Adrenal gland (tissue), 12 donors: Measurements from ENCODE around the gene OLA1. TPM values are rescaled to one million over a fixed set of nuclear protein-coding genes. Genes with fewer than 3 reads are reported as not detected.

Experiments
- DNase-seq, 7 donors: peaks; one replicate each; pipeline ENCODE4 v3.0.0-alpha.2; 2019 to 2020
- H3K27ac ChIP-seq, 5 donors: fragments of 200-600 bp; sonication (generic) in 4 of 5; 1 replicate in 3 of 5; 2 replicates in 2 of 5; pipeline versions ENCODE4 v1.5.1 to v1.8.0; 2016 to 2020; ENCODE audit warnings: mild to moderate bottlenecking in 1 of 5
- H3K27me3 ChIP-seq: fragments of 200-600 bp; 2 replicates; pipeline ENCODE4 v1.8.0; 2021
- H3K36me3 ChIP-seq, 2 donors: fragments of 200-600 bp; replicated peaks in 1 of 2; 1 replicate in 1 of 2; 2 replicates in 1 of 2; pipeline versions ENCODE4 v1.5.1 to v1.8.0; 2018 to 2022
- H3K4me1 ChIP-seq, 2 donors: fragments of 200-600 bp; replicated peaks in 1 of 2; 1 replicate in 1 of 2; 2 replicates in 1 of 2; pipeline versions ENCODE4 v1.5.1 to v1.8.0; 2018 to 2021
- H3K4me3 ChIP-seq, 4 donors: fragments of 200-600 bp; sonication (generic) in 3 of 4; one replicate each; pipeline ENCODE4 v1.5.1; 2016 to 2018
- H3K9me3 ChIP-seq, 3 donors: fragments of 200-600 bp; sonication (generic) in 1 of 3; replicated peaks in 1 of 3; 1 replicate in 2 of 3; 2 replicates in 1 of 3; pipeline versions ENCODE4 v1.5.1 to v1.8.0; 2016 to 2021
- CTCF ChIP-seq, 6 experiments: fragments of 450-650 bp in 4 of 6; fragments of 200-600 bp in 2 of 6; sonication (generic) in 1 of 6; IDR thresholded peaks; 1 replicate in 5 of 6; 2 replicates in 1 of 6; pipeline versions ENCODE4 v1.5.1 to v1.8.0; 2016 to 2021; ENCODE audit warnings: antibody characterized with exemption in 6 of 6, mild to moderate bottlenecking in 2 of 6, moderate library complexity in 1 of 6
- POLR2A ChIP-seq, 2 donors: fragments of 450-650 bp; IDR thresholded peaks; one replicate each; pipeline ENCODE4 v1.6.1; 2017; ENCODE audit warnings: antibody characterized with exemption in 2 of 2, mild to moderate bottlenecking in 2 of 2, moderate library complexity in 1 of 2
- WGBS, 4 donors: extraction: QIAGEN DNeasy Blood & Tissue Kit in 2 of 4; methylation state at CpG; one replicate each; pipeline versions ENCODE4 v1.1.5 to v1.1.7; 2013 to 2017; 5-methylcytosine and 5-hydroxymethylcytosine counted together
- intact Hi-C, 2 donors: fragments of 100-400 bp; cut with DNase I; formaldehyde crosslinking; loops; one replicate each; pipeline versions ENCODE4 v1.14.1 to v1.15.0; 2022 to 2023
- polyA plus RNA-seq, 3 donors: library from polyadenylated mRNA; stranded (reverse); fragments of 200-250 nt in 2 of 3; fragments of 350-450 nt in 1 of 3; fragmentation: Illumina TruSeq in 1 of 3; extraction: RNeasy Lipid Tissue Mini Kit (QIAGEN cat#74804) in 1 of 3; gene quantifications; one replicate each; pipeline ENCODE4 v1.2.3, GENCODE V29; 2013 to 2014
- total RNA-seq, 9 donors: library from RNA; depleted of rRNA in 4 of 9; stranded (reverse); fragments of >200 nt in 4 of 9; fragments of 120-200 nt in 1 of 9; fragmentation: NEBNext Ultra II Directional in 1 of 9; extraction: Animal tissue kit (Norgen Biotek cat#: 25700) in 1 of 9; gene quantifications; one replicate each; pipeline versions ENCODE4 v1.1.0 to v1.2.4, GENCODE V29; 2013 to 2023
- donor health status: healthy with polysubstance abuse.
- donor health status: Bipolar disorder and iron deficiency.
- donor health status: DM: yes; HTN: yes; CAD: no.
- donor health status: DM: no; HTN: no; CAD: no.
- donor health status: DM: no; HTN: no; CAD: no.
- donor health status: DM: yes; HTN: yes; CAD: no.

OLA1 gene
- total and polyA plus RNA-seq, 12 donors, result 30.1 to 182 (median 68.9) TPM

GRCh38 chr2:174205562-174205961, 42.8 kb downstream of the OLA1 start:
- intact Hi-C loops, result no loop called here
- no peaks in the 10 kb centered on the region for H3K4me1 ChIP-seq
- WGBS, 4 donors, result 89 to 97% (median 96%) methylated on average over 2 of the region's 2 CpGs
- no peaks in the 10 kb centered on the region for H3K36me3 ChIP-seq
- no peaks in the 10 kb centered on the region for H3K9me3 ChIP-seq
- H3K4me3 ChIP-seq, result no peak overlapping the region
- H3K27ac ChIP-seq, result no peak overlapping the region
- no peak for DNase-seq
- TF ChIP-seq POLR2A (IDR thresholded peaks at IDR 0.05) (no peak), CTCF (IDR thresholded peaks at IDR 0.05) (no peak)
- H3K27me3 ChIP-seq, result no peaks in the 10 kb centered on the region

GRCh38 chr2:174202188-174202587, 46.1 kb downstream of the OLA1 start:
- TF ChIP-seq CTCF (IDR thresholded peaks at IDR 0.05), result no peak
- TF ChIP-seq POLR2A (IDR thresholded peaks at IDR 0.05), result no peak
- Histone ChIP-seq H3K4me3 (no peak overlapping the region), H3K9me3 (no peaks in the 10 kb centered on the region), H3K27ac (no peak overlapping the region), H3K27me3 (no peaks in the 10 kb centered on the region), H3K36me3 (no peaks in the 10 kb centered on the region), H3K4me1 (peaks cover 0 to 7% of the 10 kb centered on the region in 2 donors)
- intact Hi-C loops, result no loop called here
- no peak for DNase-seq
- 97 to 99% (median 98%) methylated on average over 4 of the region's 4 CpGs for WGBS, 4 donors

GRCh38 chr2:174198846-174199564, 49.3 kb downstream of the OLA1 start:
- TF ChIP-seq CTCF (IDR thresholded peaks at IDR 0.05) (no peak), POLR2A (IDR thresholded peaks at IDR 0.05) (no peak)
- H3K4me1 ChIP-seq, result peaks cover 5 to 22% of the 10 kb centered on the region in 2 donors
- H3K36me3 ChIP-seq, result no peaks in the 10 kb centered on the region
- H3K9me3 ChIP-seq, result no peaks in the 10 kb centered on the region
- no peak overlapping the region for H3K4me3 ChIP-seq
- 55 to 71% (median 64%) methylated on average over 2 of the region's 2 CpGs for WGBS, 4 donors
- H3K27me3 ChIP-seq, result no peaks in the 10 kb centered on the region
- no peak for DNase-seq
- no peak overlapping the region for H3K27ac ChIP-seq
- intact Hi-C loops, result no loop called here

- H3K27me3 ChIP-seq, result no peaks in the 10 kb centered on the region
- intact Hi-C loops, result no loop called here
- no peaks in the 10 kb centered on the region for H3K36me3 ChIP-seq
- no peak for DNase-seq
- H3K4me1 ChIP-seq, result peaks cover 5 to 22% of the 10 kb centered on the region in 2 donors
- no peaks in the 10 kb centered on the region for H3K9me3 ChIP-seq
- TF ChIP-seq CTCF (IDR thresholded peaks at IDR 0.05) (no peak), POLR2A (IDR thresholded peaks at IDR 0.05) (no peak)
- H3K4me3 ChIP-seq, result no peak overlapping the region
- H3K27ac ChIP-seq, result no peak overlapping the region
Measured at GRCh38 chr2:174195253-174195652, 53.1 kb downstream of the OLA1 start.
